Activated naive CD4-positive, alpha-beta T cell treated with anti-CD3 and anti-CD28 coated beads, Interleukin-2, amount 50 U/mL, for 24 hours (primary cell): ENCODE measurements around the gene OVAAL.

Source experiments
- H3K27ac Mint-ChIP-seq: one replicate; pipeline ENCODE4 v1.8.0; 2021; ENCODE audit warnings: mild to moderate bottlenecking, mixed read lengths
- H3K27me3 Mint-ChIP-seq: one replicate; pipeline ENCODE4 v1.8.0; 2021; ENCODE audit warnings: mixed read lengths
- H3K36me3 Mint-ChIP-seq: one replicate; pipeline ENCODE4 v1.8.0; 2021; ENCODE audit warnings: mixed read lengths
- H3K4me1 Mint-ChIP-seq: one replicate; pipeline ENCODE4 v1.8.0; 2021; ENCODE audit warnings: mixed read lengths
- H3K4me3 Mint-ChIP-seq: one replicate; pipeline ENCODE4 v1.8.0; 2021; ENCODE audit warnings: mild to moderate bottlenecking, mixed read lengths
- H3K9me3 Mint-ChIP-seq: one replicate; pipeline ENCODE4 v1.8.0; 2021; ENCODE audit warnings: mixed read lengths

The OVAAL gene

GRCh38 chr1:180603850-180604226 lies 45.1 kb downstream of the OVAAL start:
- no peaks in the 10 kb centered on the region for H3K9me3 Mint-ChIP-seq
- H3K4me1 Mint-ChIP-seq: no peaks in the 10 kb centered on the region
- peaks cover 2% of the 10 kb centered on the region for H3K27me3 Mint-ChIP-seq
- no peak overlapping the region for H3K27ac Mint-ChIP-seq
- H3K4me3 Mint-ChIP-seq: no peak overlapping the region
- no peaks in the 10 kb centered on the region for H3K36me3 Mint-ChIP-seq

GRCh38 chr1:180606155-180606554 lies 47.4 kb downstream of the OVAAL start:
- Mint-ChIP-seq H3K27ac (no peak overlapping the region), H3K9me3 (no peaks in the 10 kb centered on the region), H3K27me3 (peaks cover 2% of the 10 kb centered on the region), H3K4me3 (no peak overlapping the region), H3K4me1 (peaks cover 2% of the 10 kb centered on the region), H3K36me3 (no peaks in the 10 kb centered on the region)

- Mint-ChIP-seq H3K27ac (no peak overlapping the region), H3K36me3 (no peaks in the 10 kb centered on the region), H3K4me3 (no peak overlapping the region), H3K27me3 (no peaks in the 10 kb centered on the region), H3K9me3 (no peaks in the 10 kb centered on the region), H3K4me1 (peaks cover 6% of the 10 kb centered on the region)
Measured at GRCh38 chr1:180609643-180610555, 51.1 kb downstream of the OVAAL start.

GRCh38 chr1:180610556-180611015 lies 51.8 kb downstream of the OVAAL start:
- Mint-ChIP-seq H3K4me1 (peaks cover 6% of the 10 kb centered on the region), H3K36me3 (no peaks in the 10 kb centered on the region), H3K9me3 (no peaks in the 10 kb centered on the region), H3K27ac (no peak overlapping the region), H3K4me3 (no peak overlapping the region), H3K27me3 (no peaks in the 10 kb centered on the region)

GRCh38 chr1:180611016-180611930 lies 52.5 kb downstream of the OVAAL start:
- Mint-ChIP-seq H3K27me3 (no peaks in the 10 kb centered on the region), H3K9me3 (no peaks in the 10 kb centered on the region), H3K27ac (peak overlapping the region; percentile 42), H3K4me1 (peaks cover 6% of the 10 kb centered on the region), H3K36me3 (no peaks in the 10 kb centered on the region), H3K4me3 (no peak overlapping the region)

GRCh38 chr1:180612632-180613031 lies 53.9 kb downstream of the OVAAL start:
- Mint-ChIP-seq H3K27me3 (no peaks in the 10 kb centered on the region), H3K36me3 (no peaks in the 10 kb centered on the region), H3K4me1 (peaks cover 6% of the 10 kb centered on the region), H3K27ac (no peak overlapping the region), H3K4me3 (no peak overlapping the region), H3K9me3 (no peaks in the 10 kb centered on the region)

GRCh38 chr1:180614730-180615129 lies 56.0 kb downstream of the OVAAL start:
- Mint-ChIP-seq H3K4me1 (peaks cover 6% of the 10 kb centered on the region), H3K27ac (no peak overlapping the region), H3K4me3 (no peak overlapping the region), H3K9me3 (no peaks in the 10 kb centered on the region), H3K27me3 (no peaks in the 10 kb centered on the region), H3K36me3 (no peaks in the 10 kb centered on the region)

GRCh38 chr1:180615493-180616290 lies 56.9 kb downstream of the OVAAL start:
- Mint-ChIP-seq H3K4me3 (no peak overlapping the region), H3K27me3 (no peaks in the 10 kb centered on the region), H3K27ac (no peak overlapping the region), H3K9me3 (no peaks in the 10 kb centered on the region), H3K36me3 (no peaks in the 10 kb centered on the region), H3K4me1 (peaks cover 6% of the 10 kb centered on the region)
